ENCODE data around the gene VANGL1. TPM values are rescaled to one million over a fixed set of nuclear protein-coding genes. Genes with fewer than 3 reads are reported as not detected.

VANGL1 gene
- total and polyA plus RNA-seq, 4 donors = 2.5 to 6.8 (median 3.5) TPM

DNA sequence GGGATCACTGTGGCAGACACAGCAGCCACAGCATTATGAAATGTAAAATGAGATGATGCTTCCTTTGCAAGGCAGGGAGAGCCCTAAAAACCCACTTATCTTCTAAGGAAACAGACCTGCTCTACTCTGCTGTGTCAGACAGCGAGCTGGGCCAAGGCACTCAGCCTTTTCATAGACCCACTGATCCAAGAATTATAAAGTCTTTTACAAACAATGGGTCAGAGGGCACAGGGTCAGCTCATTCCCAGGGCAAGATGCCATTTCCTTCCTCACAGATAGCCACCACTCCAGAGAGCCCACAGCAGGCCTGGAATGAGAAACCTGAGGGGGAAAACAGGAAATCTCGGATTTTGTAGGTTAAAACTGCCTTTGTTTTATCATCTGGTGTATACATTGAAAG lies 83.8 kb downstream of the VANGL1 start:
- no peaks in the 10 kb centered on the region for H3K27me3 ChIP-seq (ENCODE audit: control insufficient read depth in 4 of 4, insufficient read depth in 4 of 4, low read length in 3 of 4)

DNA sequence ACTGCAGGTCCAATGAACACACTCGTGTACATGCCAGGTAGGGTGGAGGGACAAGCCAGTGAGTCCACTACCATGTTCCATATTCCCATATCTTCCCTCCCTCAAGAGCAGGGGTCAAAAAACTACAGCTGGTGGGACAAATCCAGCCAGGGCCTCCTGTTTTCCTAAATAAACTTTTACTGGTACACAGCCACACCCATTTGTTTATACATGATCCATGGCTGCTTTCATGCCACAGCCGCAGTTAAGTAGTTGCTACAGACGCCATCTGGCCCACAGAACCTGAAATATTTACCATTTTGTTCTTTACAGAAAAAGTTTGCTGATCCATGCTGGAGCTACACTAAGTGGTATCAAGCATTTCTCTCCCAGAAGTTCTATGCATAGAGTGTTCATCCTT lies 84.4 kb downstream of the VANGL1 start:
- DNase-seq (ENCODE audit: low spot score) = no peak
- TF ChIP-seq, protein P1, sequence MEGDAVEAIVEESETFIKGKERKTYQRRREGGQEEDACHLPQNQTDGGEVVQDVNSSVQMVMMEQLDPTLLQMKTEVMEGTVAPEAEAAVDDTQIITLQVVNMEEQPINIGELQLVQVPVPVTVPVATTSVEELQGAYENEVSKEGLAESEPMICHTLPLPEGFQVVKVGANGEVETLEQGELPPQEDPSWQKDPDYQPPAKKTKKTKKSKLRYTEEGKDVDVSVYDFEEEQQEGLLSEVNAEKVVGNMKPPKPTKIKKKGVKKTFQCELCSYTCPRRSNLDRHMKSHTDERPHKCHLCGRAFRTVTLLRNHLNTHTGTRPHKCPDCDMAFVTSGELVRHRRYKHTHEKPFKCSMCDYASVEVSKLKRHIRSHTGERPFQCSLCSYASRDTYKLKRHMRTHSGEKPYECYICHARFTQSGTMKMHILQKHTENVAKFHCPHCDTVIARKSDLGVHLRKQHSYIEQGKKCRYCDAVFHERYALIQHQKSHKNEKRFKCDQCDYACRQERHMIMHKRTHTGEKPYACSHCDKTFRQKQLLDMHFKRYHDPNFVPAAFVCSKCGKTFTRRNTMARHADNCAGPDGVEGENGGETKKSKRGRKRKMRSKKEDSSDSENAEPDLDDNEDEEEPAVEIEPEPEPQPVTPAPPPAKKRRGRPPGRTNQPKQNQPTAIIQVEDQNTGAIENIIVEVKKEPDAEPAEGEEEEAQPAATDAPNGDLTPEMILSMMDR (IDR thresholded peaks at IDR 0.05; ENCODE audit: low read depth, low read length, missing input control) = no peak
- no peak for TF ChIP-seq FOXA1 (IDR thresholded peaks at IDR 0.05)
- Histone ChIP-seq H3K9ac (ENCODE audit: low read depth in 1 of 2, low read length in 2 of 2) (no peak overlapping the region), H3K27ac (ENCODE audit: low read depth in 1 of 2, low read length in 2 of 2) (no peak overlapping the region), H3K9me3 (ENCODE audit: control insufficient read depth in 4 of 4, low read length in 3 of 4) (no peaks in the 10 kb centered on the region), H3K36me3 (ENCODE audit: control insufficient read depth in 4 of 4, insufficient read depth in 3 of 4, low read depth in 1 of 4, low read length in 3 of 4) (no peaks in the 10 kb centered on the region), H3K27me3 (ENCODE audit: control insufficient read depth in 4 of 4, insufficient read depth in 4 of 4, low read length in 3 of 4) (no peaks in the 10 kb centered on the region), H3K4me3 (ENCODE audit: low read depth in 1 of 3, low read length in 3 of 3) (no peak overlapping the region), H3K4me1 (ENCODE audit: control insufficient read depth in 4 of 4, insufficient read depth in 4 of 4, low read length in 3 of 4) (peaks cover 0 to 11% (median under 1%) of the 10 kb centered on the region in 4 donors)
- WGBS = 74% methylated on average over 3 of the region's 3 CpGs

More for the DNA sequence above, 83.8 kb downstream of the VANGL1 start:
- H3K4me3 ChIP-seq (ENCODE audit: low read depth in 1 of 3, low read length in 3 of 3) = no peak overlapping the region
- 66% methylated on average over 2 of the region's 2 CpGs for WGBS
- no peaks in the 10 kb centered on the region for H3K36me3 ChIP-seq (ENCODE audit: control insufficient read depth in 4 of 4, insufficient read depth in 3 of 4, low read depth in 1 of 4, low read length in 3 of 4)
- no peaks in the 10 kb centered on the region for H3K9me3 ChIP-seq (ENCODE audit: control insufficient read depth in 4 of 4, low read length in 3 of 4)
- no peak for TF ChIP-seq YY1 (IDR thresholded peaks at IDR 0.05)
- peak; percentile 95 for TF ChIP-seq NR2F2 (IDR thresholded peaks at IDR 0.05)
- no peak for TF ChIP-seq FOXA2 (IDR thresholded peaks at IDR 0.05)
- TF ChIP-seq HNF4A (conservative IDR thresholded peaks at IDR 0.05) = no peak
- TF ChIP-seq, protein P2, sequence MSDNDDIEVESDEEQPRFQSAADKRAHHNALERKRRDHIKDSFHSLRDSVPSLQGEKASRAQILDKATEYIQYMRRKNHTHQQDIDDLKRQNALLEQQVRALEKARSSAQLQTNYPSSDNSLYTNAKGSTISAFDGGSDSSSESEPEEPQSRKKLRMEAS (IDR thresholded peaks at IDR 0.05) = no peak
- TF ChIP-seq, protein P1 (IDR thresholded peaks at IDR 0.05; ENCODE audit: low read depth, low read length, missing input control) = no peak
- TF ChIP-seq JUND (IDR thresholded peaks at IDR 0.05) = no peak
- peaks cover 0 to 11% (median under 1%) of the 10 kb centered on the region in 4 donors for H3K4me1 ChIP-seq (ENCODE audit: control insufficient read depth in 4 of 4, insufficient read depth in 4 of 4, low read length in 3 of 4)
- H3K27ac ChIP-seq (ENCODE audit: low read depth in 1 of 2, low read length in 2 of 2) = no peak overlapping the region
- DNase-seq (ENCODE audit: low spot score) = no peak
- no peak overlapping the region for H3K9ac ChIP-seq (ENCODE audit: low read depth in 1 of 2, low read length in 2 of 2)

DNA sequence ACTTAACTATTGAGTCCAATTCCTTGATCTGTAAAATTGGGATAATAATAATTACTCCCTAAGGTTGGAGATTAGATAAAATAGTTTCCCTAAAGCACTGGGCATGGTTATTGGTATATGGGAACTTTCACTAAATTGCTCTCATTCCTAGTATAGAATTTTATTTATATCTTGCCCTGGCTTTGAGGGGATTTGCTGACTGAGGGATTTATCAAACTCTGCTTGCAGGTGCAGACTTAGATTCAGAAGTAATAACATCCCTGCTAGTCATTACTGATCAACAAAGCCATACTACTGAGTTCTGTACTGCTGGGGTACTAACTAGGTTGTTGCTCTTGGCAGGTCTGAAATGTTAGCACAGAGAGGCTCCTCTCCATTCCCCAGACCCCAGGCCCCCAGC lies 84.8 kb downstream of the VANGL1 start:
- H3K27ac ChIP-seq (ENCODE audit: low read depth in 1 of 2, low read length in 2 of 2) = no peak overlapping the region
- no peak for TF ChIP-seq TAF1 (conservative IDR thresholded peaks at IDR 0.05)
- no peak for TF ChIP-seq FOXA2 (IDR thresholded peaks at IDR 0.05)
- TF ChIP-seq, protein P1 (IDR thresholded peaks at IDR 0.05; ENCODE audit: low read depth, low read length, missing input control) = no peak
- TF ChIP-seq HNF4G (IDR thresholded peaks at IDR 0.05) = no peak
- TF ChIP-seq RAD21 (IDR thresholded peaks at IDR 0.05) = no peak
- no peak for TF ChIP-seq EGR1 (IDR thresholded peaks at IDR 0.05; ENCODE audit: low read depth in 2 of 2)
- TF ChIP-seq, protein P3, sequence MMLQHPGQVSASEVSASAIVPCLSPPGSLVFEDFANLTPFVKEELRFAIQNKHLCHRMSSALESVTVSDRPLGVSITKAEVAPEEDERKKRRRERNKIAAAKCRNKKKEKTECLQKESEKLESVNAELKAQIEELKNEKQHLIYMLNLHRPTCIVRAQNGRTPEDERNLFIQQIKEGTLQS (IDR thresholded peaks at IDR 0.05) = no peak
- TF ChIP-seq, protein P4, sequence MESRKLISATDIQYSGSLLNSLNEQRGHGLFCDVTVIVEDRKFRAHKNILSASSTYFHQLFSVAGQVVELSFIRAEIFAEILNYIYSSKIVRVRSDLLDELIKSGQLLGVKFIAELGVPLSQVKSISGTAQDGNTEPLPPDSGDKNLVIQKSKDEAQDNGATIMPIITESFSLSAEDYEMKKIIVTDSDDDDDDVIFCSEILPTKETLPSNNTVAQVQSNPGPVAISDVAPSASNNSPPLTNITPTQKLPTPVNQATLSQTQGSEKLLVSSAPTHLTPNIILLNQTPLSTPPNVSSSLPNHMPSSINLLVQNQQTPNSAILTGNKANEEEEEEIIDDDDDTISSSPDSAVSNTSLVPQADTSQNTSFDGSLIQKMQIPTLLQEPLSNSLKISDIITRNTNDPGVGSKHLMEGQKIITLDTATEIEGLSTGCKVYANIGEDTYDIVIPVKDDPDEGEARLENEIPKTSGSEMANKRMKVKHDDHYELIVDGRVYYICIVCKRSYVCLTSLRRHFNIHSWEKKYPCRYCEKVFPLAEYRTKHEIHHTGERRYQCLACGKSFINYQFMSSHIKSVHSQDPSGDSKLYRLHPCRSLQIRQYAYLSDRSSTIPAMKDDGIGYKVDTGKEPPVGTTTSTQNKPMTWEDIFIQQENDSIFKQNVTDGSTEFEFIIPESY (IDR thresholded peaks at IDR 0.05) = no peak
- no peak for TF ChIP-seq FOXA1 (IDR thresholded peaks at IDR 0.05)
- TF ChIP-seq, protein P5, sequence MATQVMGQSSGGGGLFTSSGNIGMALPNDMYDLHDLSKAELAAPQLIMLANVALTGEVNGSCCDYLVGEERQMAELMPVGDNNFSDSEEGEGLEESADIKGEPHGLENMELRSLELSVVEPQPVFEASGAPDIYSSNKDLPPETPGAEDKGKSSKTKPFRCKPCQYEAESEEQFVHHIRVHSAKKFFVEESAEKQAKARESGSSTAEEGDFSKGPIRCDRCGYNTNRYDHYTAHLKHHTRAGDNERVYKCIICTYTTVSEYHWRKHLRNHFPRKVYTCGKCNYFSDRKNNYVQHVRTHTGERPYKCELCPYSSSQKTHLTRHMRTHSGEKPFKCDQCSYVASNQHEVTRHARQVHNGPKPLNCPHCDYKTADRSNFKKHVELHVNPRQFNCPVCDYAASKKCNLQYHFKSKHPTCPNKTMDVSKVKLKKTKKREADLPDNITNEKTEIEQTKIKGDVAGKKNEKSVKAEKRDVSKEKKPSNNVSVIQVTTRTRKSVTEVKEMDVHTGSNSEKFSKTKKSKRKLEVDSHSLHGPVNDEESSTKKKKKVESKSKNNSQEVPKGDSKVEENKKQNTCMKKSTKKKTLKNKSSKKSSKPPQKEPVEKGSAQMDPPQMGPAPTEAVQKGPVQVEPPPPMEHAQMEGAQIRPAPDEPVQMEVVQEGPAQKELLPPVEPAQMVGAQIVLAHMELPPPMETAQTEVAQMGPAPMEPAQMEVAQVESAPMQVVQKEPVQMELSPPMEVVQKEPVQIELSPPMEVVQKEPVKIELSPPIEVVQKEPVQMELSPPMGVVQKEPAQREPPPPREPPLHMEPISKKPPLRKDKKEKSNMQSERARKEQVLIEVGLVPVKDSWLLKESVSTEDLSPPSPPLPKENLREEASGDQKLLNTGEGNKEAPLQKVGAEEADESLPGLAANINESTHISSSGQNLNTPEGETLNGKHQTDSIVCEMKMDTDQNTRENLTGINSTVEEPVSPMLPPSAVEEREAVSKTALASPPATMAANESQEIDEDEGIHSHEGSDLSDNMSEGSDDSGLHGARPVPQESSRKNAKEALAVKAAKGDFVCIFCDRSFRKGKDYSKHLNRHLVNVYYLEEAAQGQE (IDR thresholded peaks at IDR 0.05) = no peak
- TF ChIP-seq YY1 (IDR thresholded peaks at IDR 0.05) = no peak

More for the DNA sequence above, 84.8 kb downstream of the VANGL1 start:
- DNase-seq (ENCODE audit: low spot score) = no peak
- Histone ChIP-seq H3K27me3 (ENCODE audit: control insufficient read depth in 4 of 4, insufficient read depth in 4 of 4, low read length in 3 of 4) (no peaks in the 10 kb centered on the region), H3K9me3 (ENCODE audit: control insufficient read depth in 4 of 4, low read length in 3 of 4) (no peaks in the 10 kb centered on the region), H3K36me3 (ENCODE audit: control insufficient read depth in 4 of 4, insufficient read depth in 3 of 4, low read depth in 1 of 4, low read length in 3 of 4) (no peaks in the 10 kb centered on the region), H3K4me1 (ENCODE audit: control insufficient read depth in 4 of 4, insufficient read depth in 4 of 4, low read length in 3 of 4) (peaks cover 0 to 11% (median under 1%) of the 10 kb centered on the region in 4 donors), H3K4me3 (ENCODE audit: low read depth in 1 of 3, low read length in 3 of 3) (no peak overlapping the region), H3K9ac (ENCODE audit: low read depth in 1 of 2, low read length in 2 of 2) (no peak overlapping the region)

Data from liver (tissue), 9 donors.